Ishikawa (cell line): Measurements from ENCODE around the gene PRSS38.
A peak's percentile ranks its signal among the peaks of the same experiment; 100 is the strongest.

Experiments used
- CEBPB ChIP-seq: IDR thresholded peaks from 2 replicates; pipeline ENCODE4 v1.6.1; 2012
- CREB1 ChIP-seq: IDR thresholded peaks from 2 replicates; pipeline ENCODE4 v1.6.1; 2012; ENCODE audit warnings: low read depth
- EGR1 ChIP-seq: IDR thresholded peaks from 2 replicates; pipeline ENCODE4 v1.6.1; 2012
- EP300 ChIP-seq: IDR thresholded peaks from 2 replicates; pipeline ENCODE4 v1.6.1; 2012; ENCODE audit warnings: borderline replicate concordance
- FOXM1 ChIP-seq: IDR thresholded peaks from 2 replicates; pipeline ENCODE4 v1.6.1; 2012; ENCODE audit warnings: low read depth, borderline replicate concordance
- MAX ChIP-seq: IDR thresholded peaks from 2 replicates; pipeline ENCODE4 v1.6.1; 2012
- NFIC ChIP-seq: IDR thresholded peaks from 2 replicates; pipeline ENCODE4 v1.6.1; 2012
- RAD21 ChIP-seq: IDR thresholded peaks from 2 replicates; pipeline ENCODE4 v1.6.1; 2012; ENCODE audit warnings: low read depth
- TAF1 ChIP-seq: IDR thresholded peaks from 2 replicates; pipeline ENCODE4 v1.6.1; 2012; ENCODE audit warnings: low read depth, mild to moderate bottlenecking
- TCF12 ChIP-seq: IDR thresholded peaks from 2 replicates; pipeline ENCODE4 v1.6.1; 2012; ENCODE audit warnings: low read depth
- TEAD4 ChIP-seq: IDR thresholded peaks from 2 replicates; pipeline ENCODE4 v1.6.1; 2012
- USF1 ChIP-seq: IDR thresholded peaks from 2 replicates; pipeline ENCODE4 v1.6.1; 2012
- YY1 ChIP-seq: IDR thresholded peaks from 2 replicates; pipeline ENCODE4 v1.6.1; 2012; ENCODE audit warnings: low read depth
- ZBTB7A ChIP-seq: IDR thresholded peaks from 2 replicates; pipeline ENCODE4 v1.6.1; 2012; ENCODE audit warnings: low read depth
- TF ChIP-seq, protein P1 (sequence below): IDR thresholded peaks from 2 replicates; pipeline ENCODE4 v1.6.1; 2012; ENCODE audit warnings: low read depth, mild to moderate bottlenecking

PRSS38 gene

GRCh38 chr1:227785805-227786671 lies 29.4 kb upstream of the PRSS38 start:
- no peak for TF ChIP-seq TEAD4
- no peak for TF ChIP-seq FOXM1
- no peak for TF ChIP-seq RAD21
- no peak for TF ChIP-seq ZBTB7A
- TF ChIP-seq, protein P1, sequence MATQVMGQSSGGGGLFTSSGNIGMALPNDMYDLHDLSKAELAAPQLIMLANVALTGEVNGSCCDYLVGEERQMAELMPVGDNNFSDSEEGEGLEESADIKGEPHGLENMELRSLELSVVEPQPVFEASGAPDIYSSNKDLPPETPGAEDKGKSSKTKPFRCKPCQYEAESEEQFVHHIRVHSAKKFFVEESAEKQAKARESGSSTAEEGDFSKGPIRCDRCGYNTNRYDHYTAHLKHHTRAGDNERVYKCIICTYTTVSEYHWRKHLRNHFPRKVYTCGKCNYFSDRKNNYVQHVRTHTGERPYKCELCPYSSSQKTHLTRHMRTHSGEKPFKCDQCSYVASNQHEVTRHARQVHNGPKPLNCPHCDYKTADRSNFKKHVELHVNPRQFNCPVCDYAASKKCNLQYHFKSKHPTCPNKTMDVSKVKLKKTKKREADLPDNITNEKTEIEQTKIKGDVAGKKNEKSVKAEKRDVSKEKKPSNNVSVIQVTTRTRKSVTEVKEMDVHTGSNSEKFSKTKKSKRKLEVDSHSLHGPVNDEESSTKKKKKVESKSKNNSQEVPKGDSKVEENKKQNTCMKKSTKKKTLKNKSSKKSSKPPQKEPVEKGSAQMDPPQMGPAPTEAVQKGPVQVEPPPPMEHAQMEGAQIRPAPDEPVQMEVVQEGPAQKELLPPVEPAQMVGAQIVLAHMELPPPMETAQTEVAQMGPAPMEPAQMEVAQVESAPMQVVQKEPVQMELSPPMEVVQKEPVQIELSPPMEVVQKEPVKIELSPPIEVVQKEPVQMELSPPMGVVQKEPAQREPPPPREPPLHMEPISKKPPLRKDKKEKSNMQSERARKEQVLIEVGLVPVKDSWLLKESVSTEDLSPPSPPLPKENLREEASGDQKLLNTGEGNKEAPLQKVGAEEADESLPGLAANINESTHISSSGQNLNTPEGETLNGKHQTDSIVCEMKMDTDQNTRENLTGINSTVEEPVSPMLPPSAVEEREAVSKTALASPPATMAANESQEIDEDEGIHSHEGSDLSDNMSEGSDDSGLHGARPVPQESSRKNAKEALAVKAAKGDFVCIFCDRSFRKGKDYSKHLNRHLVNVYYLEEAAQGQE, result no peak
- no peak for TF ChIP-seq CREB1
- TF ChIP-seq TCF12, result no peak
- no peak for TF ChIP-seq CEBPB
- no peak for TF ChIP-seq EGR1
- TF ChIP-seq EP300, result no peak
- TF ChIP-seq NFIC, result no peak
- no peak for TF ChIP-seq YY1
- TF ChIP-seq TAF1, result no peak

DNA sequence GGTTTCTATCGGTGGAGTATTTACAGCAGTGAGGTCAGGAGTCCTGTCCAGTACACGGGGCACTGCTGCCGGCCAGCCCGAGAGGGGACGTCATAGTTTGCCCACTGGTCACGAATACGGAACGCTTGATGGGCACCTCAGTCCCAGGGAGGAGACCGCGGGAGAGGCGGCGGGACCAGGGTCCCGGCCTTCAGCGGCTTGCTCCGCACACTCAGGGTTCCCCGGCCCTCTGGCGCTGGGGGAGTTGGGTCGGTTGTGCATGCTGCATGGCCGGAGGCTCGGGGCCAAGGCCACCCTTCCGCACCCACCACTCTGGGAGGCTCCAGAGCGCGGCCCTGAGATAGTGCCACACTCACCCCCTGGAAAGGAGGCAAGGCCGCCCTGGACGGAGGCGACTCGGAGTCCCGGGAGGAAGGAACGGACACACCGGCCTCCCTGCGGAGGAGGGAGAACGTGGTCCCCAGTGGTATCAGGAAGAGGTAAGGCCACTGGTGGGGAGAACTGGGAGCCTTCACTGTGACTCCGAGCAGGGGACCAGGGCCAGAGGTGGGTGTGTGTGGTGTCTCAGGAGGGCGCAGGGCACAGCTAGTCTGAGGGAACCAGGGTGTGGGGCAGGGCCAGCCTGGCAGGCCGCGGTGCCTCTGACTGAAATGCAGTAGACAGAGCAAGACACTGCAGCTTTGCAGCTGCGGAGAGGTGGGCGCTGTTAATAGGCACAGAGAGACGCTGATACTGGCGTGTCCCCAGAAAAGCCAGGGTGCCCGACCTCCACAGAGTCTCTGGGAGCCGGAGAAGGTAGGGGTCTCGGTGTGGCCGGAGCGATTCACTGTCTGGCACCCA lies 28.6 kb upstream of the PRSS38 start:
- TF ChIP-seq TAF1, result no peak
- TF ChIP-seq TEAD4, result no peak
- no peak for TF ChIP-seq RAD21
- TF ChIP-seq, protein P1, result no peak
- TF ChIP-seq MAX, result no peak
- TF ChIP-seq EP300, result no peak
- TF ChIP-seq YY1, result no peak
- TF ChIP-seq USF1, result no peak
- TF ChIP-seq FOXM1, result no peak
- no peak for TF ChIP-seq CEBPB
- TF ChIP-seq EGR1, result no peak
- no peak for TF ChIP-seq TCF12
- TF ChIP-seq NFIC, result no peak
- no peak for TF ChIP-seq ZBTB7A
- TF ChIP-seq CREB1, result no peak

DNA sequence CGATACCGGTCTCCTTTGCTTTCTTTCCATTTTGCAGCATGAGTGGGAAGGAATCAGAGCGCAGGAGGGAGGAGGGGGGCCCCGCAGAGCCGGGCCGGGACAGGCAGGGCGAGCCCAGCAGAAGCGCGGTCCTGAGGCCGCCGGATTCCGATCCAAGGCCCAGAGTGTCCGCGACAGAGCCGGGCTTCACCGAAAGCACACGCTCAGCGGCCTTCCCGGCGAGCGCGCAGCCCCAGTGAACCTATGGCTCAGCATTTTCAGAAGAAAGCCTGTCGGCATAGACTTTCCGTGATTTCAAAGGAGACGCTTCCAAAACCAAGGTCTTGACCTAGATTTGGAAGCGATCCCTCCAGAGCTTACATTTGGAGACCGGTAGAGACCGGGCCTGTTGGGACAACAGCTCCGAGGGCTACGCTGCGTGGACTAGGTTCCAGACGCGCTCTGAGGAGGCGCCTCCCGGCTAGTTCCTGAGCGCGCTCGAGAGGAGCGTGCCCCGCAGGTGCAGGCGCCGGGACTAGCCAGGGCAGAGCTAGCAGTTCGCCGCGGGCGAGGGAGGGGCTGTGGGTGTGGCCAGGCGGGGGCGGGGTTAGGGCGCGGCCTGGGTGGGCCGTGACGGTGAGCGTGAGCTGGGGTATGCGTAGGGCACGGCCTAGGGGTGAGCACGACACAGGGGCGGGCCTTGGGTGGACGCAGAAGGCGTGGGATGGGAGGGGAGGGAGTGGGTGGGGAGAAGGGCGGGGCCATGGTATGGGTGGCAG lies 27.8 kb upstream of the PRSS38 start:
- TF ChIP-seq NFIC (no peak), RAD21 (0 out of 2 replicates have a peak, but pooled peaks have one; percentile 13), ZBTB7A (no peak), FOXM1 (no peak), YY1 (no peak), USF1 (no peak), CEBPB (no peak), EGR1 (no peak; the same call in 1 of the 2 replicates), EP300 (no peak), TAF1 (peak; percentile 90), MAX (peak; percentile 86), CREB1 (0 out of 2 replicates have a peak, but pooled peaks have one; percentile 34), TCF12 (peak; percentile 45; the same call in 1 of the 2 replicates), TEAD4 (0 out of 2 replicates have a peak, but pooled peaks have one; percentile 10)
- TF ChIP-seq, protein P1, result no peak
